Activated CD4-positive, alpha-beta T cell treated with anti-CD3 and anti-CD28 coated beads, Interleukin-2, Interleukin-6, amounts not matched to agents 100 ng/mL and 50 ng/mL, durations not matched to agents 16 hours and 8 hours (primary cell): ENCODE results near the gene SGK1.

Source experiments
- DNase-seq: peaks from one replicate; pipeline ENCODE4 v3.0.0-alpha.2; 2020

The SGK1 gene

GRCh38 chr6:134317471-134318131, at the start of gene SGK1:
SGK1 (minus strand) TSS chr6:134318112; CDS start chr6:134317460, 652 bp downstream.
- DNase-seq, result peak; percentile 25

DNA sequence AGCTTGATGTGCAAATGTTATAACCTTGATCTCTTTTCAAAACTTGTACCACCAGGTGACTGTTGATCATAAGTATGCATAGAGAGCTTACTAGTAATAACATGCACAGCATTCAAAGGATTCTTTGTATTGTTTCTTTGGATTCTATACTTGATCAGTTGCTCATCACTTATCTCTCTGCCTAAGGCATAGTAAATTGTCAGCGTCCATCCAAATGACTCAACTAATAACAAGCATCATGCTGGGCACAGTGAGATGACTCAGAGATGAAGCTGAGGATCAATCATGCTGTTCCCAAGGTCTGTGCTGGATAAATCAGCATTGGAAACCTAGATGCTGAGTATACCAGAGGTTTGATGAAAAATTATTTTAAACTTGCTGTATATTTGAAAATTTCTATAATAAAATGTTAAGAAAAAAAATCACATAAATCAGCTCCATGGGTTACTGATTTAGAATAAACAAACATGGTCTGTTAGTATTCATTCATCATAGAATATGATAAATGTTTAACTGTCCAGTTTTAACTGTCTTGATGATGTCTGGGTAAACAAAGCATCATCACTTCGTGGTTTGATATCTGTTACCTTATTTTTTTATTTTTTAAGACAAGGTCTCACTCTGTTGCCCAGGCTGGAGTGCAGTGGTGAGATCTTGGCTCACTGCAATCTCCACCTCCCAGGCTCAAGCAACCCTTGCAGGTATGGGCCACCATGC, 45.6 kb upstream of the SGK1 start:
- DNase-seq, result peak; percentile 21

DNA sequence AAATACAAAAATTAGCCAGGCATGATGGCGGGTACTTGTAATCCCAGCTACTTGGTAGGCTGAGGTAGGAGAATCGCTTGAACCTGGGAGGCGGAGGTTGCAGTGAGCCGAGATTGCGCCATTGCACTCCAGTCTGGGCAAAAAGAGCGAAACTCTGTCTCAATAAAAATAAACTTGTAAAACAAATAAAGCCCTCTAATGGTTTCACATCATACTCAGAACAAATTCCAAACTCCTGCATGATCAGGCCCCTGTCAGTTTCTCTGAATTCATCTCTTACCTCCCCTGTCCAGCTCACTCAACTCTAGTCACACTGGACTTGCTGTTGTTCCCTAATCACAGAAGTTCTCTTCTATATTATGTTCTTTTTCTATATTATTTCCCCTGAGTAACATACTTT, 43.1 kb upstream of the SGK1 start:
- DNase-seq, result no peak

- DNase-seq, result no peak
These were observed 41.4 kb upstream of the SGK1 start for GRCh38 chr6:134359302-134359701.

- no peak for DNase-seq
These were observed 40.4 kb upstream of the SGK1 start for GRCh38 chr6:134358320-134358719.

DNA sequence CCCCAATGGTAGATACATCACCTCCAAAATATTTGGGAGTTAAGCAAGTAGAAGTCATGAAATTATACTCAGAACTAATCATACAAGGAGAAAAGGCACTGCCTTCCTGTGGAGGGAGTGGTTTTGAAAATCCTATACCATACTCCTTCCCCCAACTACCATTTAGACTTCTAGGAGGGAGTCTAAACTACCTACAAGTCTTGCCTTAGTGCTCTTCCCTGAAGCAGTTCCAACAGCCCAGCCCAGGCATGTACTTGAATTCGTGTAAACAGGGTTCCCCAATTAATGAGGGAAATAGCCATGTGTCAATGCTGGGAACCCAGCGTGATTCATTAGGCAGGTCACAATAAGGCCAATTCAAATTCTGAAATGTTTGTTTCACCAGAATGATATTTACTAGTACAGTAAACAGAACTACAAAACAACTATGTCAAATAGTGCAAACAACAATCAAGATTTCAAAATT, 39.1 kb upstream of the SGK1 start:
- DNase-seq, result no peak

DNA sequence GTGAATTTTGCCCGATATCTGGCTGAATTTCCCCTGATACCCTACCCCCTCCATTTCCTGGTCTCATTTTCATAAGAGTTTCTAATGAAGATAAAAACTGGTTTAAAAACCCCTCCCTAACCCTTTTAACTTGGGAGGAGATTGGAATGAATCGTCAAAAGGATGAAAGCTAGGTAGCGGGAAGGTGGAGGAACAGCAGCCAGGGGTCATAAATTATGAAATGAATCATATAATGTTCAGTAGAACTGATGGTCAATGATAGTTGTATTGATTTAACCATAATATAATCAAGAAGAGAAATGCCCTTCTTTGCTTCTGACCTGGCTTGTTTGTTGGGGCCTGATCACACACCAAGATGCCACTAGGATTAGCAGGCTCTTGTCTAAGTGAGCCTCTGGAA, 38.5 kb upstream of the SGK1 start:
- DNase-seq, result no peak

- peak; percentile 57 for DNase-seq
These were observed 35.0 kb upstream of the SGK1 start for GRCh38 chr6:134352786-134353480.

GRCh38 chr6:134351615-134352474, 33.9 kb upstream of the SGK1 start:
- no peak for DNase-seq

DNA sequence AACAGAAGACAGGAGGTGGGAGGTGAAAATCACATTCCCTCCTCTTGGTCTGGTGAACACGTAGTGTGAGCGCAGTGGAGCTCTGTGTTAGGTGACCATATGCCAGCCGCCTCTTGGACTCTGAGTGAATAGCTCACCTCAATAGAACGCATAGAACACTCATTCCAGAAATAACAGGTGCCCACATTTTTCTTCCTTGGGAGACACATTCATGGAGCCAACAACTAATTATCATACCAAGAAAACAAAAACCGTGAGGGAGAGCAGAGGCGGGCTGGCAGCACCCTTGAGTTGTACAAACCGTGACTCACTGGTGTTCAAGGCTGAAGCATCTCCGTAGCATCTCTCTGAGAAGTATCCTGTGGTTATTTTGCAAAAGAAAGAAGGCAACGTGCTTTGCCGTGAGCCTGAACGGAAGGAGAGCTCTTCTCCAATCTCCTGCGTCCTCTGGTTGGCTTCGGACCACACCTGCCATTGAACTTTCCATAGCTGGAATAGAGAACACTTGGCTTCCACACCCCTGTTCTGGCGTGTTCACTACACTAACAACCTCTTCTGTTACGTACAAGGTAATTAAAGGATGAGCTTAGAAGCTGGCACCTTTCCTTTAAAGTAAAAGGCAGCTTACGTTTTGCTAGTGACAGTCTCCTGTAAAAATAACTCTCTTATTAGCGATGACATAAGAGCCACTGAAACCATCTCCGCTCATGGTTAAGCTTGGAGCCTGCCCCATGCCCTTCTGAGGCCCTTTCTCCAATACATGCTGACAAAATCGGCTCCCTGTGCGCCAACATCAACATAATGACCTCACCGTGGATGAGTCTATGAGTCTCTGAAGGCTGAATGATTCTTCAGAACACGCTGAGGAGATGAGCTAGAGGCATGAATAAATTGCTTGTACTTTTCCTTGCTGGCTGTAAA, 30.2 kb upstream of the SGK1 start:
- no peak for DNase-seq

DNA sequence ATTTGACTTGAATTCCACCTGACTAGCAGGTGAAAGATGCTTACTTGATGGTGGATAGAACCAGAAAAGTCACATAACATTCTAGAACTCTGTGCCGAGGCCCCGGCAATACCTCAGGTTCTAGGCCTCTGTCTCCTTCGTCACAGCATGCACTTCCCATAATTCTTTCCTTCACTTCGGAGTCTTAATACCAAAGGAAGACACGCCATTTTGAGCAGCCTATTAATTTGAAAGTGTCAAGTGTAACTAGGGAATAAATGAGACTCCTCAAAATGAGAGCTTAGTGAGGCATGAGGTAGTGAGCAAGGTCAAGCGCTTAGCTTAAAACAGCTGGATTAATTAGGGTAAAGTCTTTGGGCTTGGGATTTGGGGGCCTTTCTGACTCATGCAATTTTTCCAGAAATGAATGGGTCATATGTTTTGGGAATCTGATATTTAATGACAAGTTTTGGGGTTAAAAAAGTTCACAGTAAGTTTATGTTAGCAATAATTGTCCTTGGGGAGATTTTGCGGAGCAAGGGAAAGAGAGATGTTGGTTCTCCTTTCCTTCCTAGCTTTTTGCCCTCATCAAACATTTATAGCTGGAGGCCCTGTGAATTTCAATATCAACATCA, 29.1 kb upstream of the SGK1 start:
- DNase-seq, result no peak

- DNase-seq, result no peak
These were observed 27.9 kb upstream of the SGK1 start for GRCh38 chr6:134345789-134346188.

DNA sequence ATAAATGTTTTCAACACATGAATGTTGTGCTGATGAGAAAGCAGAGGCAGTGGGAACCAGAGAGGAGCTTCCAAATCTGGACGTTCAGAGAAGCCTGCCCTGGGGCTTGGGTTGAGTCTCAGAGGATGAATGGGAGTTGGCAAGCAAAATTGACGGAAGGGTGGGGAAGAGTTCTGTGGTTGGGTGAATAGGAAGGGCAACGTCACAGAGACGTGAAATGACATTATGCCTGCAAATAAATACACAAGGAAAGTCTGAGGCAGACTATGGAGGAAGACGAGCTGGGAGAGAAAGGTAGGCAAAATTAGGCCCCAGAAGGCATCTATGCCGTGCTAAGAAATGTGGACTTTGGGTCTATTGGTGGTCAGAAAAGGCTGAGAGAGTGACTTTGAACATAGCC, 25.2 kb upstream of the SGK1 start:
- no peak for DNase-seq

GRCh38 chr6:134341999-134342567, 24.2 kb upstream of the SGK1 start:
- DNase-seq, result no peak

DNA sequence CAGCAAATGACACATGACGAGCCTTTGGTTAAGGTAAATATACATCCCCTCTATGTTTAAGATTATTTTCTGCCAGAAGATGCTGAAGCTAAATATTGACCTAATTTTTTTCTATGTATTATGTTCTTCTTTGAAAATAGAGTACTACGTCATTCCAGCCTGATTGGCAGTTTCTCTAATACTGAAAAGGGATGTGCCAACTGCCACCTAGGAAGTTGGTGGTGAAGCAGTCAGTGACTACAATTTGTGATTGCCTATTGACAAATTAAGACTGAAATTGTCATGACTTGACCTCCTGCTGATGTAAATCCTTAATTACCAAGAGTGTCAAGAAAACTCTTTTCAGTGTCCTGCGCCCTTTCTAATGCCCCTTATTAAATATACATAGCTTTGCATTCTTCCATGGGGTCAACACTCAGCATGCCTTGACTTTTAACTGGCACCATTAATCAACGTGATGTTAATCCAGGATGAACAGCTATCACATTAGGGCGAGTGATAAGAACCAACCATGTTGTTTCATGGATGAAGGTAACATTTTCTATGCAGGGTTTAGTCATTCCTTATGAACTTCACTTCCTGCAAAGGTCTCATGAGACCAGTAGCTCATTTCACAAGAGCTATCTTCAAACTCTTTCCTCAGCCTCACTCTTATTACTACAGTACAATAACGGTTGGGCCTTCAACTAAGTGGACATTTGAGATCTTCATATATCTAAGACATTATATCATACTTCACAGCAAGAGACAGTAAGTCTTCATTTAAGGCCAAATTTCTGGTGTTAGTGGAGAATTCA, 22.5 kb upstream of the SGK1 start:
- no peak for DNase-seq

DNA sequence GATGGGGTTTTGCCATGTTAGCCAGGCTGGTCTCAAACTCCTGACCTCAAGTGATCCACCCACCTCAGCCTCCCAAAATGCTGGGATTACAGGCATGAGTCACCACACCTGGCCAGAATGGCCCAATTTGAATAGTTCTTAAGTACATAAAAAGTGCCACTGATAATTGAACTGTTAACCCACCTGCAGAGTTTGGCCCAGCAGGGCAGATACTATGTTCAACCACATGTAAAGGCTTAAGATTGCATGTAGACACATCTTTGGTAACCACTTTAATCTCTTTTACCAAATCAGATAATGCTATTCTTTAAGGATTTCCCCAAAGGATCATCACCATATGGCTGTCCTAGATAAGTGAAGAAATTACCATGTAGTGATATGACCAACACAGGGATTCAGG, 21.3 kb upstream of the SGK1 start:
- DNase-seq, result no peak

DNA sequence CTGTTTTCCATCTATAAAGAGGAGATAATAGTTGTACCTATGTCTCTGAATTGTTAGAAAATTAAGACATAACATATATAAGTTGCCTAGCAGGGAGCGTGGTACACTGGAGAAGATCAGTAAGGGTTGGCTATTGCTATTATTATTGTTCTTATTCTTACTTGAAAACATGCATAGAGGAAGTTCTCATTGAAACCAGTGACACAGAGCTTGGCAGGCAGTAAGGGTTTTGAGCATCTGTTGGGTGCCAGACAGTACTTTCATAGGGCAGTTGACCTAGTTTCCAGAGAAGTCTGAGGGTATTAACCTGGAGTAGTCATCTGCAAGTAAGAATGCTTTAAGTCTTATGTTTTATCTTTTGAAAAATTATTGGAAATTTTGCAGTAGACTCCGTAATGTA, 13.3 kb upstream of the SGK1 start:
- DNase-seq, result no peak

- DNase-seq, result no peak
These were observed 12.6 kb upstream of the SGK1 start for GRCh38 chr6:134330555-134330954.

DNA sequence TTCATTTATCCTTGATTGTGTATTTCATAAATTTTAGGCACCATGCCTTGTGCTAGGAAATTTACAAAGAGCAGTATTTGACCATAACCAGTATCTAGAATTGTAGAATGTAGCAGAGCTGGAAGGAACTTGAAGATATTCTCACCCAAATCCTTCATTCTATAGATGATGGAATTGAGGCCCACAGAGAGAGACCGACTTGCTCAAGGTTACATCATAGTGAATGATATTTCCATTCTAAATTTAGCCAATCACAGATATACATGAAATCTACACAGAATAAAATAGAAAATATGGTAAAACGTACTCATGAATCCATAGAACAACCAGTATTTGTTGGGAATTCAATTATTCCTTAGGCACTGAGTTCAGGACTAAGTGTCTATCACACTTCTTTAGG, 10.9 kb upstream of the SGK1 start:
- DNase-seq, result no peak

GRCh38 chr6:134328138-134328537, 10.2 kb upstream of the SGK1 start:
- no peak for DNase-seq
